GM12892 (cell line): ENCODE measurements around the gene TXNL4B.

ENCODE experiments used
- POLR2A ChIP-seq: IDR thresholded peaks from 2 replicates; pipeline ENCODE4 v1.6.1; 2011; ENCODE audit warnings: low read depth, low read length, control low read depth
- POLR2AphosphoS5 ChIP-seq: IDR thresholded peaks from 2 replicates; pipeline ENCODE4 v1.6.1; 2011; ENCODE audit warnings: low read depth, low read length, control low read depth

DNA sequence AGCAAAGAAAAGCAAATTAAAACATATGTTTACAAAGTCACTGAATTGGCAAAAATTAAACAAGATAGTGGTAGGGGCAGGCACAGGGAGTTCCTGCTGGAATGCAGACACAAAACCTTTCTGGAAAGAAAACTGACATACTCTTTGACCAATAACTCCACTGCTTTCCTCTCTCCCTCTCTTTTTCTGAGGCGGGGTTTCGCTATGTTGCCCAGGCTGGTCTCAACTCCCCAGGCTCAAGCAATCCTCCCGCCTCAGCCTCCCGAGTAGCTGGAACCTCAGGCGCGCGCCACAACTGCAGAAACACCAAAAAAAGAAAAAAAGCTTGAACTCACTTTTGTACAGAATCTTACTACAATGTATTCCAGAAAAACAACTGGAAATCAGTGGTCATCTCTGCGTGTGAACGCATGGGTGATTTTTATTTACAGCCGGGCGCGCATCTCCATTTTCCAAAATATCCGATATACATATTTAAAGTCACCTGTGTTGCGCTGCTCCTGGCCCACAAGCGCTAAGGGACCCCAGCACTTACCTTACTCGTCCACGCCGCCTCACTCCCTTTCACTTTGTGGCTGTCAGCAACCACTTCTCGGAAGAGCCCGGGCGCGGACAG is 480 bp downstream of the TXNL4B start:
- TF ChIP-seq POLR2A = no peak
- TF ChIP-seq POLR2AphosphoS5 = no peak
